ENCODE results near the gene ATP1A3.
A peak's percentile ranks its signal among the peaks of the same experiment; 100 is the strongest.
"Not testable (repeated sequence)": the region's sequence is repeated elsewhere in the genome, so short reads cannot be mapped to it uniquely, and the experiment has no call there.

The ATP1A3 gene

DNA sequence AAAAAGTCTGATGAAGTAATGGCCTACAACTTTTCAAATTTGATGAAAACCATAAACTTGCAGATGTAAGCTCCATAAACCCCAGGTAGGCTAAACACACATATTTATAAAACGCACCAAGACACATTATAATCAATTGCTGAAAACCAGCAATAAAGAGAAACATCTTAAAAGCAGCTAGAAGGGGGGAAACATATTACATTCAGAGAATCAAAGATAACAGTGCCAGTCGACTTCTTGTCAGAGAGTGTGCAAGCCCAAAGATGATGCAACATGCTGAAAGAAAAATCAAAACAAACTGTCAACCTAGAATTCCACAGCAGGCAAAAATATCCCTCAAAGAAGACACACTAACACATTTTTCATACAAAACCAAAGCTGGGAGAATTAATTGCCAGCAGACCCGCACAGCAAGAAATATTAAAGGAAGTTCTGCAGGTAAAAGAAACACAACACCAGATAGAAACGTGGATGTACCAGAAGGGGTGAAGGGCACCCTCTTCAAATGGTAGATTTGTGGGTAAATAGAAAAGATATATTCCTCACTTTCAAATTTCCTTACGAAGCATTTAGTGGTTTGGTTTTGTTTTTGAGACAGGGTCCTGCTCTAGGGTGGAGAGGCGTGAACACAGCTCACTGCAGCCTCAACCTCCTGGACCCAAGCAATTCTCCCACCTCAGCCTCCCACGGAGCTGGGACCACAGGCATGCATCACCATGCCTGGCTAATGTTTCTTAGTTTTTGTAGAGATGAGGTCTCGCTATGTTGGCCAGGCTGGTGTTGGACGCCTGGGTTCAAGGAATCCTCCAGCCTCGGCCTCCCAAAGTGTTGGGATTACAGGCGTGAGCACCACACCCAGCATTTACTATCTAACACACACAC lies 16.5 kb upstream of the ATP1A3 start:
- peak in 1 of 2 experiments; percentile 72 for DNase-seq

DNA sequence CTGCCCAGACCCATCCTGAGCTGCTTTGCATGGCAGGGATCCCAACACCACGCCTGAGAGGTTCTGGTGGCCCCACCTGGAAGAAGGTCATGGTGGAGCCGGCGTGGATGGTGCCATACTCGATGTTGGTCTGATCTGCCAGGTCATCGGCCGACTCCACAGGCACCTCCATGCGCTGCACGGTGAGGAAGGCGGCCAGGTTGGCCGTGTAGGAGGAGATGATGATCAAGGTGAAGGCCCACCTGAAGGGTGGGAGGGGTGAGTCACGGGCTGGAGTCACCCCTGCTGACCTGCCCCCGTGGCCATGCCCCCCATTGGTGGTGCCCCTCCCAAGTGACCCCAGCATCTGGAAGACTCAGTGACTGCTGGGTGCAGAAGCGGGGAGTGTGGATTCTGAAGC lies 12.5 kb upstream of the ATP1A3 start:
- no peak for DNase-seq

DNA sequence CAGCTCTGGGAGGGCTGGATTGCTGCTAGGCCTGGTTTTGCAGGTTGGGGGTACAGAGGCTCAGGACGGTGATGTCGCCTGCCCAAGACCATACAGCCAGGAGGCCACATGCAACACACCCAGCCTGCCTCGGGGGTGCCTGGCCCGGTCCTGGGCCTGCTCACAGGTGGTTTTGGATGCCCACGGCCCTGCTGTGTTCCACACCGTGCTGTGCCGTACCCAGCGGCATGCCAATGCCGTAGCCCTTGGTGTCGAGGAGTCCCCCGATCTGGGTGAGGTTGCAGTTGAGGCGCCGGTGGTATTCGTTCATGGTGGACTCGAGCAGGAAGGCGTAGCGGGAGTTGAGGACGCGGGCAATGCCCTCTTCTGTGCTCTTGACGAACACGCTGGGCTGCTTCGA lies 11.5 kb upstream of the ATP1A3 start:
- no peak for DNase-seq

DNA sequence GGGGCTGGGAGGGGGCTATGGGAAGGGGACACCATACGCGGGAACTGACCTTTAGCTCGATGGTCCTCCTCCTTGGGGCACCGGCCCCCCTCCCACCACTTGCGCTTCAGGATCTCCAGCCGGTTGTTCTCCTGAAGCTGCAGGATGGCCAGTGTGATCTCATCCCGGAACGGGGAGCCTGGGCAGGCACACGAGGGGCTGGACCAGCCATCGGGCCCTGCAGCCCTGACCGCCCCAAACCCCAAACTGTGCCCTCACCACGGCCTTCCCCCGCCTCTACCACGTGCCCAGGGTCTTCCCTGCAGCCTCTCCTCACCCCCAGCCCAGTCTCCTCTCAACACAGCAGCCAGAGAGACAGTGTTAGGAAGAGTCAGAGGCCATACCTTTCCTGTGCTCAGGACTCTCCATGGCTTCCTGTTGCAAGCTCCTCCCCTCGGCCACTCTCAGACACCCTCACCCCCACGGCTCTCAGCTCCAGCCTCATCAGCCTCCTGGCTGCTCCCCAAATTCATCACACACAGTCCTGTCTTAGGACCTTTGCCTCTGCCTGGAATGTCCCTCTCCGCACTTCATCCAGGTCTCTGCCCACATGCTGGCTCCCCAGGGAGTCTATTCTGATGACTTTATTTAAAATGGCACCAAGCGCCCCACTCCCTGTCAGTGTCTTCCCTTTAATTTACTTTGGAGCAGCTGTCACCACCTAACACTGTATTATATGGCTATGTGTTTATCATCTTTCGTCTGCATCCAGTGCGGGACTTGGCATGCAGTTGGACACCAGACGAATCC lies 9.7 kb upstream of the ATP1A3 start:
- DNase-seq: no peak

DNA sequence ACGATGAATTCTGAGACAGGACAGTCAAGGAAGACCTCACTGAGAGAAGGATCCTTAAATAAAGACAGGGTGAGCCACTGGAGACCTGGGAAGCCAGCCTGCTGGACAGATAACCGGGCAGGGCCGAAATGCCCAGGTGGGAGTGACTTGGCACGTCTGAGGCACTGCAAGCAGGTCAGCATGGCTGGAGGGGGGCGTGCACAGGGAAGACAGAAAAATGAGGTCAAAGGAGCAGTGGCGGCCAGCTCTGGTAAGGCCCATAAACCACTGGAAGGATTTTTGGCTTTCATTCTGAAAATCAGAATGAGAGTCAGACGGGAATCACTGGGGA lies 5.8 kb upstream of the ATP1A3 start:
- DNase-seq: no peak

DNA sequence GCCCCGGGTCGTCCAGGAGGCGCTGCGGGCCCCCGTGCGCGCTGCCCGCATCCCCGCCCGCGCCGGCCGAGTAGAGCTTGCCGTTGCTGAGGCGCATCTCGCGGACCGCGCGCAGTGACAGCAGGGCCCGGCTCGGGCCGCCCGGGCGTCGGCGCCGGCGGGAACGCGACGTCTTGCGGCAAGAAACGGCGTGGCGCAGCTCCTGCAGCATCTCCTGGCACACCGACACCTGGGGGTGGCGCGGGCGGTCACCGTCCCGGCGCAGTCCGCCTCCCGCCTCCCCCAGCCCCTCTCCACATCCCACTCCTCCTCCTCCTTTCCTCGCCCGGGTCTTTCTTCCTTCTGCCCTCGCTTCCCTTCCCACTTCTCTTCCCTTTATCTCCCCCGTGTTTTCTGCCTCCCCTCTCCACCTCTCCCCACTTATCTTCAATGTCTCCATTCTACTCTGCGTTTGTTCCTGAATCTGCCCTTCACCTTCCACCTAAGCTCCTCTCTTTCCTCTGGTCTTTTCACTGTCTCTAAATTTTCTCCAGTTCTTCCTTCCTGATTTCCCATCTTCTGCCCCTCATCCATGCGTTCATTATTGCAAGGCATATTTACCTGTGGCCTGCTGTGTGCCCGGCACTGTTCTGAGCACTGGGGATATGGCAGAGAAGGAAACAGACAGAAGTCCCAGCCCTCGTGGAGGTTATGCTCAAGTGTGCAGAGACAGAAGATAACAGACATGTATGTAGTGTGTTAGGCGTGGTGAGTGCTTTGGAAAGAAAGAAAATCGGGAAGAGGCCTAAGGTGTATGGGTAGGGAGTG lies 5.2 kb upstream of the ATP1A3 start:
- DNase-seq: peak; percentile 32 to 67

DNA sequence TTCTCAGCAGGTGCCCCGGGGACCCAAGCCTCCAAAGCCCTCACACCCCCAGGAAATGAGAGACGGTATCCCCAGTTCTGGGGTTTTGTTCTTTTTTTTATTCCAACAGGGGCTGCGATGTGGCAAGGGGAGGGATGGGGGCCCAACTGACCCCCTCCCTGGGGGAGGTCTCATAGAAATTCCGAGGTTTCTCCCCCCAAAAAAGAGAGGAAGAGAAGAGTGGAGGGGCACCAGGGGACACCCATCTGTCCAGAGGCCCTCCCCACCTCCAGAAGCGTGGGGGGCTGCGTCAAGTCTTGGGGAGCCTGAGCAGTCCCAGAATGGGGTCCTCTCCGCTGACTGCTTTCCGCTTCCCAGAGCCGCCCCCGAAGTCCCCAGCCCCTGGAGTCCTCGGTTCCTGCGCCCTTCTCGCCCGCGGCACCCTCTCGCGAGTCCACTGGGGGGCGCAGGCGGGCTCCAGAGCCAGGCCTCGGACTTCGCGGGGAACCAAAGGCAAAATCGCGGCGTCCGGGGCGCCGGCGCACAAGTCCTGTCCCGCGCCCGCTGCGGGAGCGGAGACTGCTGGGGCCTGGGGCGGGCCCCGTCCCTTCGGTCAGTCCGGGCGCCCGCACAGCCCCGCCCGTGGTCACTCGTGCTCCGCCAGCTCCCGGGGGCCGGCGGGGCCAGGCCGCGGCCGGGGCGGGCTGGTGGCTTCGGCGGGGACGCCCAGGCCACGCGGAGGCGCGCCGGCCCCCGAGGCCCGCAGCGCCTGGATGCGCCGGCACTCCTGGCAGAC lies 4.4 kb upstream of the ATP1A3 start:
- DNase-seq: peak; percentile 48 to 78

DNA sequence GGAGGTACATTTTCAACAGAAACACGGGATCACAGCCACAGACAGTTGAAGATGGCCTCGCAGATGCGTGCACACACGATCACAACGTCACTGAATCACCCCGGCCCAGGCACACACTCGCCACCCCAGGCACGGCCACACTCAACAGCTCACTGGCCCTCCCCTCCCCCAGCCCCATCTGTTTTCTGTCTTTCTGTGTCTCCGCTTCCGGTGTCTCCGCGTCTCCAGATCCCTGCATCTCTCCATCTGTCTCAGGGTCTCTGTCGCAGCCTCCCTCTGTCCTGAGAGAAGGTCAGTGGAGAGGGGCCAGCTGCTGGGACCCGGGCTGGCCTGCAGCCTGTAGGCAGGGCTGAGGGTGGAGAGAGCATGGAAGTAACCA lies 3.8 kb upstream of the ATP1A3 start:
- no peak for DNase-seq

DNA sequence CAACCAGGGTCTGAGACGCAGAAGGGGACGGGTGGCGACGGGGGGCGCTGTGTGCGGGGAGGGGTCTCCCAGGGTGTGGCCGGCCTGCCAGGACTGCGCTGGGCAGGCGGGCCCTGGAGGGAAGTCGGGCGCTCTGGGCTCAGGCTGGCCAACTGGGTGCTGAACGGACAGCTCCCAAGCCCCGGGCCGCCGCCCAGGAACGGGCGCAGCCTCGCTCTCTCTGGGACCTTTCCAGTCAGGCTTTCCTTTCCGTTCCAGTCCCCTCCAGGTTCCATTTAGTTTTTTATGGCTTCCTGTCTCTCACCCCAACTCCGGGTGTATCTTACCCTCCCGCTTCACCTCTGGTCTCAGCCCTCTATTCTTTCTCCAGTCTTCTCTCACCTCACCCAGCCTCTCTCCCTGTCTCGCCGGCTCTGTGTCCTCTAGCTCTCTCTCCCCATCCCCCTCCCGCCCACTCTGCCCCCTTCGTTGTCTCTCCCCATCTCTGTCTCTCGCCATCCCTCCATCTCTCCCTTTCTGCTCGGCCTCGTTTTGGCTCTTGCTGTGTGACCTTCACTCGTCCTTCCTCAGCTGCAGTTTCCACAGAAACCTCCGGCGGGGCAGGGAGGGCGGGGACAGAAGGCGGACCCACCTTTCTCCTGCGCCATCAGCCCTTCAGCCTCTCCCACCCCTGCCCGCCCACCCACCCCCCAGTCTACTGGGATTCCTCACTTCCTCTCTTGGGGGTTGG lies 3.3 kb upstream of the ATP1A3 start:
- no peak for DNase-seq

DNA sequence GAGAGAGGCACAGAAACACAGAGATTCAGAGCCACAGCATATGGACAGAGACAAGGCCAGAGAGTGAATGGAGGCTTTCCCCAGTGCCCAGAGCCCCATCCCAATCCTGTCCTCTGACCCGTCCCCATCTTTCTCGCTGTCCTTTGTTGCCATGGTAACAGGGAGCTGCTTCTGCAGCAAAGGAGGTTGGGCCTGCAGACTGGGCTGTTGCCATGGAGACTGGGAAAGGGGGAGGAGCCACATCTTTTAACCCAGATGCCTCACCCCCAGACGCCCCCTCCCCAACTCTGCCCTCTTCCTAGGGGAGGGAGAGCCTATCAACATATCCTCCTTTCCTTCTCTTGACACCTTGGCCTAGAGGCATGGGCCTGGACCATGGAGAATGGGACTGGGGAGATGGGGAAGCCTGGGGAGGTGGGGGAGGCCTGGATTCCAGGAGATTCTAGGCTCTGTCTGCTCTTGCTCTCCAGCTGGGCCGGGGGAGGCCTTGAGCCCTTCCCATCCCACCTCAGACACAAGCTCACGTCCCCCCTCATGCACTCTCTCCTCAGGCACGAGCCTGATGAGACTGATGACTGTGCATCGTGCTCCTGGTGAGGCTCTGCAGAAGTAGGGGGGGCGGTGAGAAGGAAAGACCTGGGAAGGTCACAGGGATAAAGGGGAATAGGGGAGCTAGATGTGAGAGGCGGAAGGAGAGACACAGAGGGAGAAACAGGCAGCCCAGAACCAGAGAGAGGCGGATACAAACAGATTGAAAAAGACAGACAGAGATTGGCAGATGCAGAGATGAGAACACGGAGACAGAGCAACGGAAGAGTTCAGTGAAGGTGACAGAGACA lies 2.1 kb upstream of the ATP1A3 start:
- DNase-seq: peak; percentile 36 to 56

DNA sequence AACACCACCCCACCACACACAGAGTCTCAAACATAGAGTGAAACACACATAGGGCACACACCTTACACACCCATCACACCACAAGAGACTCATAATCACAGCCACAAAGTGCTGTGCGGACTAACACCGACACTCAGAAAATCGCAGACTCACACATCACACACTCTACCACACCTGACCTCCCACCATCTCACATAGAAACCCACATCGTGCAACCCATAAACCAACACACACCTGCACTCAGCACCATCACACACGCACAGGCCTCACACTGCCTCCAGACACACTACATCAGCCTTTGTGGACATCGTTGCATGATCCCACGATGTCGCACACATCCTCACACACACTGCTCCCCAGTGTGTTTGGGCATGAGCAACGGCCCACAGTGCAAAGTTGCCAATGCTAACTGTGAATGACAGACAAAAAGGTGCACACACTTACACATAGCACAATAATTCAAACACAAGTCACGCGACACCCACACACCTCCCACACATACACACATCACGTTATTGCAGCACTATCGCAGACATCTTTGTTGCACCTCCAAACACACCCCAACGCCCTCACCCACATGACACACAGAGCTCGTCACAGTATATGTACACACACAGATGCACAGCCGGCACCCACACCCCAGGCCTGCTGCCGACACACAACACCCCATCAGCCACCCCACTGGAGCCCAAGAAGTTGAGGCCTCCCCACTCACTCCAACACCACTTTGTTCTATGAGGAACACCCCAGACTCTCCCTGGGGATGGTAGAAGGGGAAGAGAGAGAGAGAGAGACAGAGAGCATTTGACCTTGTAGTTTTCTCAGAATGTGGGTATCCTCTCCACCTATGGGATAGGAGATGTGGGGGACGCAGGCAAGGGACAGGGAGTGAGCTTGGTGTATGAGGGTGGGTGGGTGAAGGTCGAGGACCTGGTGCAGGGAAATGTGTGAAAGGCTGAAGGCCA lies 1.2 kb upstream of the ATP1A3 start:
- no peak for DNase-seq

DNA sequence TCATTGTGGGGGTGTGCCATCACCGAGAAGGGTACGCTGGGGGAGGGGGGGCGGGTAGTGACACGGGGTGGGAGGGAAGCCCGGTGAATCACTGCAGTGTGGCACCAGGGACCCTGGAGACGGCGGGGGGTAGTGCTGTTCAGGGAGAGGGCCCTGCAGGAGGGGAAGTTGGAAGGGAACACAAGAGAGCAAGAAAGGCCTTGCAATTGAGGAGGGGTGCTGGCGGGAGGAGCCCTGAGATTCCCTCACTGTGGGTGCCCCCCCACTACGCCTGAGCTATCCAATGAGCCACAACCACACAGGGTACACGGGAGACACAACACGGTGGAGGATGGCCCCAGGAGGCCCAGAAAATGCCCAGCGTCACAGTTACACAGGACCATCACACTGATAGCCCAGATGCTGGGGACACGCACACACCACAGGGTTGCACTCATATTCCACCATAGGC lies 516 bp upstream of the ATP1A3 start:
- DNase-seq: no peak

DNA sequence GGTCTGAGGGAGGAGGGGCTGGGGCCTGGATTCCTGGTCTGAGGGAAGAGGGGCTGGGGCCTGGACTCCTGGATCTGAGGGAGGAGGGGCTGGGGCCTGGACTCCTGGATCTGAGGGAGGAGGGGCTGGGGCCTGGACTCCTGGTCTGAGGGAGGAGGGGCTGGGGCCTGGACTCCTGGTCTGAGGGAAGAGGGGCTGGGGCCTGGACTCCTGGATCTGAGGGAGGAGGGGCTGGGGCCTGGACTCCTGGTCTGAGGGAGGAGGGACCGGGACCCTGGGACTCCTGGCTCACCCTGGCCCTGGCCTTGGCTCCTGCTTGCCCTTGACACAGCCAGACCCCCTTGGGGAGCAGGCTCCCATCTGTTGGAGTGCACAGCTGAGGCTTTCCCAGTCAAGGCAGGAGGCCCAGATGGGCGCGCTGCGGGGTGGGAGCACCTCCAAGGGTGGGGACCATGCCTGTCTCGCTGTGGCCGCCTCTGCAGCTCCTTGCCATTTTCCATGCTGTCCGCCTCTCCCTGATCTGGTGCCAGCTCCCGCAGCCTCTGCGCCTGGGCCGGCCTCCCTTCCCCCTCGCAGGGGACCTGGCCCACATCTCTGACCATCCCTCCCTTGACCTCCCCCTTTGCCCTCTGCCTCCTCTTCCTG lies 2.0 kb downstream of the ATP1A3 start:
- not testable (repeated sequence) for DNase-seq

DNA sequence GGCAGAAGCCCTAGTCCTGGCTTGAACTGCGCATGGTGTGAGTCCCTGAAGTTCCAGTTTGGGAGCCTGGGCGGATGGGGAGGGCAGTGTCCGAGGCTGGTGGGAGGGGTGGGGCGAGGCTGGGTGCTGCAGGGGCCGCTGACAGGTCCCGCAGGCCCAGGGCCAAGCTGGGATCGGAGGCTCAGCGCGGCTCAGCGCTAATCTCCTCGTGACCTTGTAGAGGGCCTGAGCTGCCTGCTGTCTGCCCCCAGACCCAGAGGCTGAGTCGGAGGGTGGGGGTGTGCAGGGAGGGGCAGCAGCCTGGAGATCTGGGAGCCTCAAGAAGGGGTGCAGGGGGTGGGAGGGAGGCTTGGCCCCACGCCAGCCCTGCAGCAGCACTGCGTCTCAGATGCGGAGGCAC lies 3.0 kb downstream of the ATP1A3 start:
- DNase-seq: no peak

DNA sequence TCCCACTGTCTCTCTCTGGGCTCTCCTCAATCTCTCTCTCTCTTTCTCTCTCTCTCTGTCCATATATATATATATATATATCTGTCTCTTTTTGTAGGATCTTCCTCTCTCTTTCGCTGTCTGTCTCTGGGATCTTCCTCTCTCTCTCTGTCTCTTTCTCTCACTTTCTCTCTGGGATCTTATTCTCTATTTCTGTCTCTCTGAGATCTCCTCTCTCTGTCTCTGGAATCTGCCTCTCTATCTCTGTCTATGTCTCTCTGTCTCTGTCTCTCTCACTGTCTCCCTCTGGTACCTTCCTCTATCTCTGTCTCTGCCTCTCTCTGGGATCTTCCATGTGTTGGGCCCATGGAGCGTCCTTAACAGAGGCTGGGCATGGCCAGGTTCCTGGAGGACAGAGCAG lies 3.4 kb downstream of the ATP1A3 start:
- DNase-seq: no peak

DNA sequence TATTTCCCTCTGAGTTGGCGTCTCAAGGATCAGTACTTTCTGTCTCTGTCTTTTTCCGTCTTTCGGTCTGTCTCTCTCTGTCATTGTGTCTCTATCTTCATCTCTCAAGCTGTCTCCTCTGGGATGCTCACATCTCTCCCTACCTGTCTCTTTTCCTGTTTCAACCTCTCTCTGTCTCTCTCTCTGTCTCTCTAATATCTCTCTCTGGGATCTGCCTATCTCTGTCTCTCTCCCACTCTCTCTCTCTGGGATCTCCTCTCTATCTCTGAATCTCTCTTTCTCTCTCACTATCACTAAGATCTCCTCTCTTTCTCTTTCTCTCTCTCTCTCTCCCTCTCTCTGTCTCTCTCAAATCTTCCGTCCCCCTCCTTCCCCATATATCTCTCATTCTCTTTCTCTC lies 4.0 kb downstream of the ATP1A3 start:
- no peak for DNase-seq

DNA sequence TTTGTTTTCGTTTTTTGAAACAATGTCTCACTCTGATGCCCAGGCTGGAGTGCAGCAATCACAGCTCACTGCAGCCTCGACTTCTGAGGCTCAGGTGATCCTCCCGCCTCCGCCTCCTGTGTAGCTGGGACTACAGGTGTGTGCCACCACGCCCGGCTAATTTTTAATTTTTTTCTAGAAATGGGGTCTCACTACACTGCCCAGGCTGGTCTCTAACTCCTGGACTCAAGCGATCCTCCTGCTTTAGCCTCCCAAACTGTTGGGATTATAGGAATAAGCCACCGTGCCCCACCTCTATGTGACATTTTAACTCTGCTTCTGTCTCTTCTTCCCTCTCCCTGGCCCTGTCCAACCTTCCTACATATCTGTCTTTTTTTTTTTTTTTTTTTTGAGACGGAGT lies 5.1 kb downstream of the ATP1A3 start:
- no peak for DNase-seq

DNA sequence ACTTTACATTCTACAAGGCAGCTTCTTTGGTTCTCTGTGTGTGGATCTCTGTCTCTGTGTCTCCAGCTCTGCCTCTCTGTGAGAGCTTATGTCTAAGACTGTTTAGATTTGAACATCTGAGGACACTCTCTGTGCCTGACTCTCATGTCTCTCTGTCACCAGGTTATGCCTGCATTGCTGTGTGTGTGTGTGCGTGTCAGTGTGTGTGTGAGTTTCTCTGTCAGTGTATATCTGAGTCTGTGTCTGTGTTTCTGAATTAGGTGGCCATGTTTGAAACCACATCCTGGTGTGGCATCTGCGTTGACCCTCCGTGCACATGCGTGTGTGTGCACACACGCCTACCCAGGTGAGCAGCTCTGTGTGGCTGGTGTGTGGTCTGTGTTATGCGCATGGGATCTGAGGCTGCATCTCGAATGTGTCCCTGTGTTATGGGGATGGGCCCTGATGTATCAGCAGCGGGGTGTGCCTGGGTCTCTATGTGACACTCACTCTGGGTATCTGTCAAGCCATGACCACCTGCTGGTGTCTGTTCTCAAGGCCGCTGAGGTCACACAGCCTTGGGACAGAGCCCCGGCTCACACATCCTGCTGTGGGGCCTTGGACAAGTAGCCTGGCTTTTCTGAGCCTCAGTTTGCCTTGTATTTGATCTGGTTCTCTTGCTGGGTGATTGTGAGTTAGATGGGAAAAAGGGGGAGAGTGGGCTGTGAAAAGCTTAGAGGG lies 6.7 kb downstream of the ATP1A3 start:
- no peak for DNase-seq

DNA sequence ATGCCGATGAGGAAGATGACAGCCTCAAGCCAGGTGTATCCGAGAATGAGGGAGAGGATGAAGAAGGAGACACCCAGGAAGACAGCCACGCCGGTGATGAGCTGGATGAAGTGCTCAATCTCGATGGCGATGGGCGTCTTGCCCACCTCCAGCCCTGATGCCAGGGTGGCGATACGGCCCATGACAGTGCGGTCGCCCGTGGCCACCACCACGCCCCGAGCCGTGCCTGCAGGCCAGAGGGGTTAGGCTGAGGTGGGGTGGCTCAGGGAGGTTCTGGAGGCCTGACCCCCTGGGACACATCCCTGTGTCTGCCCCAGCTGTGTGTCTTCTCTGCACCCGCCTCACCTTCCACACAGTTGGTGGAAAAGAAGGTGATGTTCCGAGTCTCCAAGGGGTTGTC lies 9.1 kb downstream of the ATP1A3 start:
- DNase-seq: no peak
